NCI-H2029 treated with DMSO at 0.1 percent for 48 hours (cell line): ENCODE results near the gene ELN.

Experiments used
- DNase-seq: peaks from one replicate; lab custom pipeline; 2025; lab: John Stamatoyannopoulos, UW

ELN gene

DNA sequence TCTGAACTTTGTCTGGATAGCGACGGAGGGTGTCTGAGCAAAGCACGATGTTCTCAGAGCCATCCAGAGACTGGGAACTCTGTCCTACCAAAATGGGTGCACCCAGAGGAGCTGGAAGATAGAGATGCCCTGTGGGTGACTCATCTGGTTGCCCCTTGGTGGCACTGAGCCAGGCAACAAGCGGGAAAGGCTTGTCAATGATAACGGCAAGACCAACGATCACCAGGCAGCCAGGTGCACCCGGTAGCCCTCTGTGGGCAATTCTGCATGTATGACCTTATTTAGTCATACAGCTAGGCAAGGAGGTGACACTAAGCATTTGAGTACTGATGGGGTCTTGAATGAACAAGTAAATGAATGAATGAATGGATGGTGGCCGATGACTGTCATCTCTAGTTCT, 2.8 kb upstream of the ELN start:
- no peak for DNase-seq

GRCh38 chr7:74025730-74026129, 2.2 kb upstream of the ELN start:
- no peak for DNase-seq

DNA sequence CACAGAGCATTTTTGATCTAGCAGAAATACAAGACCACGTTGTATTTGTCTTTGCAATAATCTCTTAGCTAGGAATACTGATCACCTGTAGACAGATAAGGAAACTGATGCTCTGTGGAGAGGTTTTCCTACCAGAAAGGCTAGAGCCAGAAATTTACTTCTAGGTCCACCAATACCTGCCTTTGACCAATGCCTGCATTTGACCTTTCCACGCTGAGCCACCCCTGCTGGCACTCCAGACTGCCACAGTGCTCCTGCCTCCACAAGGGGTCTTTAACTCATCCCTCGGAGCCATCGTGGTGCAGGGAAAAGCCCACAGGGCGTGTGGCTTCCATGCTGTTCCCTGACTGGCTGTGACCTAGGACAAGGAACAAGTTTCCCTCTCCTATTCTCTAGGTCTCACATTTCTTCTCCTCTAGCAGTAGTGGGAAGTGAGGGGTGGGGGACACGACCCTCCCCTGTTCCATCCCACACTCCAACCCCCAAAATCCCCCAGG, 1.5 kb upstream of the ELN start:
- DNase-seq: no peak

DNA sequence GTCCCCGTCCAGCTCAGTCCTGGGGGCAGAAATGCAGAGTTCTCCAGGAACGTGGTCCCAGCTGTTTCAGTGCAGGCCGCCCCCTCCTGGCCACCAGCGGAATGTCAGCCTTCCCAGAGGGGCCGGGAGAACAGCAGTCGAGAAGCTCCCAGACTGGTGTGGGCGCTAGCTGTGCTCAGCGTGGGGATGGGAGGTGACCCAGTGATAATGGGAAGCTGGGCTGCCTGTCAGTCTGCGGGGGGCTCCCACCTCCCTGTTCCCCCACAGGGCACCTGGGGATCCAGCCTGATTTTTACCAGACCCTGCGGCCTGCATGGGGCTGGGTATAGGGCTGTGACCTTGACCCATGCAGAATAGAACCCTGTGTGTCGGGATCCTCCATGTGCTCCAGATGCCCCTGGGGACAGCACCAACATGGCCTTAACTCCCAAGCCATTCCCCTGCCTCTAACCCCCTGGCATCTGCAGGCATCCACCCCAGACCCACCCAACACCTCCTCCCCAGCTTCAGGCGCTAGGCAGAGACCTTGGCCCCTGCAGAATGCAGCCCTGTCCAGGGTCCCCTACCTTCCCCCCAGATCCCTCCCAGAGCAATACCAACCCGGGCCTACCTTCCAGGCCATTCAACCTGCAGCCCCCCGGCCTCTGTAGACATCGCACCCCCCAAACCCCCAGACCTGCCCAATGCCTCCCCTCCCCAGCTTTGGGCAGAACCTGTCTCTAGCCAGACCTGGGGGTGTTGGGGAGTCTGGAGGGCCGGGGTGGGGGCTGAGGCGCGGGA, 880 bp upstream of the ELN start:
- DNase-seq: no peak

DNA sequence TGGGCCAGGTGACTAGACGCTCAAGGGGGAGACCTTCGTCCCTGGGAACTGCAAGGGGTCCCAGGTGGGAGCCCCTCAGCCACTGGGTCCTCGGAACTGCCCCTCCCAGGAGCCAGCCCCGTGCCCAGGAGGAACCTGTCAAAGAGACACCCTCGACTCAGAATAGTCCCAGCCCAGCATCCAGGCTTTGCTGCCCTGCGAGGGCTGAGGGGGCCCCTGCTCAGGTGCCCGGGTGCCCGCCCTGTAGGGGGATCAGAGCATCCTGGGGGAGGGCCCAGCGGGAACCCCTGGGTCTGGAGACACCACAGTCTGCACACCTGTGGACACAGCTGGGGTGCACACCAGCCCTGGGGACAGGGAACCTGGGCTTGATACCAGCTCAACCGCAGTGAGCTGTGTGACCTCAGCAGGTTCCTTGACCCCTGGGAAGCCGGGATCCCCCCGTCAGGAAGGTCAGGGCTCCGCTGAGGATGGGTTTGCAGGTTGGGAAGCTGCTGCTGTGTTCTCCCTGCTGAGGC, 407 bp downstream of the ELN start:
- DNase-seq: no peak

- no peak for DNase-seq
Observed at GRCh38 chr7:74029089-74029785, 1.3 kb downstream of the ELN start.

- no peak for DNase-seq
Observed at GRCh38 chr7:74029991-74030415, 2.0 kb downstream of the ELN start.

GRCh38 chr7:74030861-74031260, 2.9 kb downstream of the ELN start:
- no peak for DNase-seq

GRCh38 chr7:74031403-74032190, 3.6 kb downstream of the ELN start:
- DNase-seq: no peak

- no peak for DNase-seq
Observed at GRCh38 chr7:74032191-74032490, 4.2 kb downstream of the ELN start.

GRCh38 chr7:74032624-74033371, 4.8 kb downstream of the ELN start:
- no peak for DNase-seq

DNA sequence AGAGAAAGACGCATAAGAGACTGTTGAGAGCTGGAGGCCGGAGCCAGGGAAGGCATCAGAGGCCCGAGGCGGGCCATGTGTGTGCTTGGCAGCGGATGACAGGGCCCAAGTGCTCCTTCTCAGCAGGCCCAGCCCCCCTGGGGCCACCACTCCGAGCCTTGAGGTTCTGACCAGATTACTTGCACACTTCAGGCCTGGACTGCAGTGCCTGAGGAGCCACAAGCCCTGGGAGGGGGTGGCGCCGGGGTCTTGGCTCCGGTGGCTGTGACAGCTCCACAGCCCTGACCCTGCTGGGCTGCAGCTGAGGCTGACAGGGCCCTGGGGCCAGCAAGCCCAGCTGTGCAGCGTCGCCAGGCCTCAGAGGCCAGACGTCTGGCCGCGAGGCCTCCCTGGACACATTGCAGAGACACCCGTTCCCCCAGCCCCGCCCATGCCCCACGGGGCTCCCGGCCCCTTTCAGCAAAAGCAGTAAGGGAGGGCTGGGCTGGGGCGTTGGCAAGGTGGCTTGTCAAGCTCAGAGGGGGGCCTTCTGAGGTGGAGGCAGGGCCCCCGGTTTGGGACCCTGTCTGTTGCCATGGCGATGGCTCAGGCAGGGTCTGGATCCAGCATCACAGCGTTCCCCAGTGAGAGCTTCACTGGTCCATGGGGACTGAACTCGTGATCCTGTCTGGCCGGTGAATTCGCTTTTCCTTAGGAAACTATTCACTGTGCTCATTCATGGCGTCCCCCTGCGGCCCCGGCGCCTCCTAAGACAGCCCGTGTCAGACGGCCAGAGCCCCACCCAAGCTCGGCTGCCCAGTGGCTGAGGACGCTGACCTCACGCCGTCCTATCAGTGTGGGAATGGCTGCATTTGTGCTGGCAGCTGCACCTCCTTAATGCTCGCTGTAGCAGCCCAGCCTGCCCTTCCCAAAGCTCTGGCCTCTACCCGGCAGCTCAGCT, 5.7 kb downstream of the ELN start:
- DNase-seq: no peak

DNA sequence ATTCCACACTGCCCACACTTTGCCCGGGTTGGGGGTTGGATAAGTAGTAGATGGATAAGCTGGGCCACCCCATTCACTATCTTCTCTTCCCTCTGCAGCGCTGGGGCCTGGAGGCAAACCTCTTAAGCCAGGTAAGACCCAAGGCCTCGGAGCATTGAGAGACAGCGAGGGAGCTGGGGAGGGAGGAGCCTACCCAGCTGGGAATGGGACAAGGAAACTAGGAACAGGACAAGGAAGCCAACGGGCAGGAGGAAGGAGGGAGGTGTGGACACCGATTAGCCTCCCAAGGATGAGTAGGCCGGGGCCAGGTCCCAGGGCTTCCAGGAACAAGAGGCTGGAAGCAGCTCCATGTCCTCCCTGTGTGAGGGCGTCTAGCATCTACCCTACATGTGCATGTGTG, 9.6 kb downstream of the ELN start:
- no peak for DNase-seq

DNA sequence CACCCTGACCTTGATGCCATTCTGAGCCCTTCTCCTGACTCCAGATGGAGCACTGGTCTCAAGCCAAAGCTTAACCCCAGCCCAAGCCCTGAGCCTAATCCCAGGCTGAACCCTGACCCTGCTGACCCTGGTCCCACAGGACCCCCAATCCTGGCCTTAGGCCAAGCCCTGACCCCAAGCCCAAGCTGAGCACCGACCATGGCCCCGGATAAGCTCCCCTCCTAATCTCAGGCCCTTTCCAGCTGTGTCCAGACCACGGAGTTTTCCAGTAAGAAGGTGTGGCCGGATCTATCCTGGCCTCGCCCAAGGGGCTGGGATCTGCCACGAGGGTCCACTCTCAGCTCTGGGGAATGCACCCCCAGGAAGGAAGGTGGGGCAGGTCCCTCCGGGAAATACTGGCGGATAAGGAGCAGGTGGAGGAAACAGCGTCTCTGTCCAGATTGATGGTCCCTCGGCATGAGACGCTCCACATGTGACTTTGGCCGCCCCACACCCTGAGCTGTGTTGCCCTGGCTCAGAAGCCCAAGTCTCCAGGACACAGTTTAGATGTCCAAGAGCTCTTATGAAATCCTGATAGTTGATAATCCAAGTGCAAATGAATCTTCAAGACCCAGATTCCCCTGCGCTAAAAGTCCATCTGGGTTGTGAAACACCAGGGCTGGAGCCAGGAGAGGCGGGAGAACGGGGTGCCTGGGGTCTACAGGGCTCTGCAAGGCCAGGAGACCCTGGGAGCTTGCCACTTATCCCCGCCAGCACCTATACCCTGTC, 10.4 kb downstream of the ELN start:
- DNase-seq: no peak

DNA sequence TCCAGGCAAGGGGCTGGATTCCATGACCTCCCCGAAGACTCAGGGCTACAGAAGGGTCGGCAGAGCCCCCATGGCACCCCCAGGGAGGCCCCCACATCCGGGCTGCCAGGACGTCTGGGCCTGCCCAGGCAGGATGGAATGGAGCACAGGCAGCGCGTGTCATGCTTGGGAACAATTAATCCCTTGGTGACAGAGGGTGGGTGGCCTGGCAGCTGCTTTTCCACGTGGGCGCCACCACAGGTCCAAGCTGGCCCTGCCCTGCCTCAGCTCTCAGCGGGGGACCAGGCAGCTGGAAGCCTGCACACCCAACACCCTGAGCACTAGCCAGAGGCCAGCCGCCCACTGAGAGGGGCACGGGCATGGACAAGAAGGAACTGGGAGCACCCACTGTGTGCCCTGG, 11.4 kb downstream of the ELN start:
- DNase-seq: no peak

DNA sequence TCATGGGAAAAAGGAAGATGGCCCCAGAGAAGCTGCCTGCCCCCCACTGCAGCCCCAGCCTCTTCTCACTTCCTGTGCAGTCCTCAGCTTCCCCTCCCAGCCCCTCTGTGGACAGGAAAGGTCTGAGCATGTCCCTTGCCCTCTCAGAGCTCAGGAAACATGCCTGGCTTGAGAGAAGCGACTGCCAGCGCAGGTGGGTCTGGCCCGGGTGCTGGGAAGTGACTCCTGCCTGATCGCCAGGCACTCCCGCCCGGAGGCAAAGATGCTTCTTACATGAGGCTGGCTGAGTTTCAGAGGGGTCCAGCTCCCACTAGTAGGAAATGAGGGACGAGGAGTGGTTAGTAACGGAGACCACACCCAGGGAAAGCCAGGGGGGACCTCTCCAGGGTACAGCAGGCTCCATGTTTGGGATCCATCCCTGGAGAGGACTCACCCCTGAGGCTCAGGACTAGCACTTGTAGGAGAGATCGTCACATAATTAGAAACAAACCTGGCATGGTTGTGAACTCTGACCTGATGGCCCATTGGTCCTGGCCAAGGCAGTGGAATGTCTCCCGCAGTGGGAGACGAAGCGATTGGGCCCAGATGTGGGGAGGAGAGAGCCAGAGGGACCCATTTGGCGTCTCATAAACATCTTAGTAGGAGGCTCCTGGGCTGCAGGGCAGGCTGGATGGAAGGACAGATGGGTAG, 12.3 kb downstream of the ELN start:
- DNase-seq: no peak

DNA sequence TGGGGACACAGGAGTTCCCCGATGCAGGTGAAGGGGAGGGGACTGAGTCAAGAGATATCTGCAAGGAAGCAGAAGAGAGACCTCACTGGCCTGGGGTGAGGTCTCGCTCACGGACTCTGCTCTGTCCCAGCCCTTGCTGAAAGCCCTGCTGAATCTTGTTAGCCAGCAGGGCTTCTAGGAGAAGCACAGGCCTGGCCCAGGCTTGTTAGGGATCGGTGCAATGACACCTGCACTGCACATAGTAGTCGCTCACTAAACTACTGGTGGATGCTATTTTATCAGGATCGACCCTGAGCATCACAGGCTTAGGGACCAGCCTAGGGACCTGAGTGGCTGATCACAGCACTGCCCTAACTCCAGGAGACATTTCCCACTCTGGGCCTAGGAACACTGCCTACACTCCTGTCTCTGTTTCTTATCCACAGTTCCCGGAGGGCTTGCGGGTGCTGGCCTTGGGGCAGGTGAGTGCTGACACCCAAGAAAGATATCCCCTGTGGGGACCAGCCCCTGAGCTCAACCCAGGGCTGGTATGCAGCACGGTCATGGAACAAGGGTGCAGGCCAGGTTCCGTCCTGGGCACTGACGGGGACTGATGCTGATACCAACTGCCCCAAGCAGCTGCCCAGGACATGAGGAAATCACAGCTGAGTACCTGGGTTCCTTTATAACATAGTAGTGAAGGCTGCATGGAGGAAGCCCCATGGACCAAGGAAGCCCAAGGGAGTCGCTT, 13.0 kb downstream of the ELN start:
- no peak for DNase-seq

DNA sequence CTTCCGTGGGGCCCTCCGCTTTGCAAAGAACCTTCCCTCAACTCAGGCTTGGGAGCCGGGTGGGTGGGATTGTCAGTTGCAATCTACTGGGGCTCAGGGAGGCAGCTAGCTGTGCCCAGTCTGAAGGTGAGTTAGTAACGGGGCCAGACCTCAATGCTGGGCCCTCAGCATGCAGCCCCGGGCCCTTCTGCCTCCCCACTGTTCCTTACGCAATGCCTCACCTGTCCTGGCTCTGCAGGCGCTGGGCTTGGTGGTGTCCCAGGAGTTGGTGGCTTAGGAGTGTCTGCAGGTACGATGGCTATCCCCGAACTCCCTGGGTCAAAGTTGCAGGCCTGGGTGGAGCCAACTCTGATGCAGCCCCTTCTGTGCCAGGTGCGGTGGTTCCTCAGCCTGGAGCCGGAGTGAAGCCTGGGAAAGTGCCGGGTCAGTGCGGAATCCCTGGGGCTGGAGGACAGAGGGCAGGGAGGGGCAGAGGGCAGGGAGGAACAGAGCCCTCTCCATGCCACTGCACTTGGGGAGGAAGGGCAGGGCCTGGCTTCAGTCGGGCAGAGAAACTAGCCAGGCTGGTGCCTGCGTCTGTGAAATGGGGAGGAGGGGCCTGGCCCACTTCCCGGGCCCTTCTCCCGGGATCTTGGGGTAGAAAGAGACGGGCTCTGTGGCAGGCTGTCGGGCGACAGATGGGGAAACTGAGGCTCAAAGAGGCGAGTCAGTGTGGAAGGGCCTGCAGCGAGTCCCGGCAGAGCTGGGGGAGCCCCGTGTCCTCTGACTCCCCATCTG, 15.0 kb downstream of the ELN start:
- DNase-seq: no peak
